ENCODE results near the gene ATG4D.

Gene ATG4D

GRCh38 chr19:10543420-10544241, at the start of gene ATG4D:
ATG4D (plus strand) TSS chr19:10543904; CDS start chr19:10544091, 187 bp downstream.
- DNase-seq (ENCODE audit: low read depth in 2 of 2), result peak; percentile 52 to 68

DNA sequence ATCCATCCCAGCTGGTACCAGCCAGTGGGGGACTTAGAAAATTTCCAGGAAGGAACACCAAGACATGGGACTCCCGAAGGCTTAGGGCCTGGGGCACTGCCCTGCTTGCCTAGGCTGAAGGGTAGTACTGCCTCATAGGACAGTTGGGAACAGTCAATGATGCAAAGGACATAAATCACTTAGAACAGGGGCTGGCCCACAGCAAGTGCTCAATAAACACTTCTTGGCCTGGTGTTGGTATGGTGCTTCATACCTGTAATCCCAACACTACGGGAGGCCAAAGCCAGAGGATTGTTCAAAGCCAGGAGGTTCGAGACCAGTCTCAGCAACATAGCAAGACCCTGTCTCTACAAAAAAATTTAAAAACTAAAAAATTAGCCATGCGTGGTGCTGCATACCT, 46.3 kb upstream of the ATG4D start:
- DNase-seq (ENCODE audit: low read depth in 2 of 2), result no peak

DNA sequence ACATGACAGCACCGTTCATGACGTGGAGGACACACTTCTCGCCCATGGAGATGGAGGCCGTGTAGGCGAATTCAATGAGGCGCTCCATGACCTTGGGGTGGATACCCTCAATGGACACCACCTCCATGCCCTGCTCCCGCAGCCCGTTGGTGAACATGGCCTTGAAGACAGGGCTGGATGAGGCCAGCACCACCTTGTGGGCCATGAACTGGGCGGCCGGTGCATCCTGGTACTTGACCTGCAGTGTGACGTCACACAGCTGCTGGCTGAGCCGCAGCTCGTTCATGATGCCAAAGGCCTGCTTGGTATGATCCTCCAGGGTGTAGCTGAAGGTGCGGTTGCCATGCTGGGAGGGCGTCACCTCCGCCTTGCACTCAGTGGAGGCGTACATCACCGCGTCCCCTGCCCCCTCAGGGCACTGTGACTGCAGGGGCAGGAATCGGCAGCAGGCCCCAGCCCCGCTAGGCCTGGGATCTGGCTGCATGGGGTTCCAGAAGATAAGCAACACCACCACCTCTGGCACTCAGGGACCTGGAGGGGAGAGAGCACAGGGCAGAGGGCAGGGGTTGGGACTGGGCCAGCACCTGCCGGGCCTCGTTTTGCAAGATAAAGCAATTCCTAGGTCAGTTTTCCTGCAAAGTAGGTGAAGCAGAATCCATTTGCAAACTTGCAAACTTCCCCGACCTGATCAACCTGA, 44.0 kb upstream of the ATG4D start:
- no peak for DNase-seq (ENCODE audit: low read depth in 2 of 2)

DNA sequence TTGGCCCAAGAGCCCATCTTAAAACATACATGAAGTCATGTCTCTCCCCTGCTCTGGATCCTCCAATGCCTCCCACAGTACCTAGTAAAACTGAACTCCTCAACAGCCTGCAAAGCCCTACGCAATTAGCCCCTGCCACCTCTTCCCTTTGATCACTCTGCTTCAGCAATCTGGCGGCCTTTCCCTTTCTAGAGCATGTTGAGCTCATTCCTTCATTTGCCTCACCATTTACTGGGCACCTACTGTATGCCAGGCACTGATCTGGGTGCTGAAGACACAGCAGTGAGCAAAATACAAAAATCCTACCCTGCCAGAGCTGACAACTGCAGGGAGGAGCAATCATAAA, 43.5 kb upstream of the ATG4D start:
- no peak for DNase-seq (ENCODE audit: low read depth in 2 of 2)

DNA sequence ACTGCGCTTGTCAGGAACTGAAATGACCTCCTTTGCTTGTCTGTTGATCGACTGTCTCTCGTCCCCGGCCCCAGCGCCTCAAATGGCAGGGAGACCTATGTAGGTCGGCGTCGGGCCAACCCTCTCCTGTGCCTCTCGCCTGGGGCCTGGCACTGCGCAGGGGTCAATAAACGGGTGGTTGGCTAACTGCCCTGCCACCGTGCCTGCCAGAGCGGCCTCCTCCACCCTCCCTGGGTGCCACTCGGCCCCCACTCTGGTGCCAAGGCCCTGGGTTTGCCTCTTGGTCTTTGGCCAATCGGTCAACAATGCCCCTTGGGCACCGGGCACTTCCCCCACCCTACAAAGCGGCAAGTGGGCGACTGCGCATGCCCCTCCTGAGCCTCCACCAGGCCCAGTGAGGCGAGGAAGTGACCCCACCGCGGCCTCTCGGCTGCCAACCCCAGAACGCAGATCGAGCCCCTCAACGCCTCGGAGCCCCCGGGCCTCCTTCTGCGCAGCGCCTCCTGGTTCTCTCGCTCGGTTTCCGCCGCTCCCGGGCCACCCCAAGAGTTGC, 41.7 kb upstream of the ATG4D start:
- no peak for DNase-seq (ENCODE audit: low read depth in 2 of 2)

DNA sequence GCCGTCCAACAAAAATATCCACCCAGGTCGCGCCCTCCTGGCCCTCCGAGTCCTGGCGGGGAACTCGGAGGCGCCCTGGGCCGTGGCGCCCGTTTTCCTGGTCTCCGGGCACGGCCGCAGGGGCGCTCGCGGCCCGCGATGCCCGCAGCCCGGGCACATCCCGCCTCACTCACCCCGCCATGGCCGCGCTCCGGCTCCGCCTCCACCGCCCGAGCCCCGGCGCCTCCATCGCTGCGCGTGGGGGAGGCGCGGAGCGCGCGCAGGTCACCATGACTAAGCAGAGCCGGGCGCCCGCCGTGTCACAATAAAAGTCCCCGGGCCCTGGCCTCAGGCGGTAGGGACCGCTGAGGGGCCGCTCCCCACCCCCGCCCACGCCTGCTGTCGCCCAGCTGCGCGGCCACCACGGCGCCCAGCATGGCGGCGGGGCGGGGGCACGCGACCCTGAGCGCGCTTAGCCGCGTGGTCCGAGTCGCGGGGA, 41.1 kb upstream of the ATG4D start:
- peak; percentile 85 to 88 for DNase-seq (ENCODE audit: low read depth in 2 of 2)

- DNase-seq (ENCODE audit: low read depth in 2 of 2), result no peak
Observed at GRCh38 chr19:10503002-10503789, 40.5 kb upstream of the ATG4D start, which contains the start of gene KEAP1. KEAP1 (minus strand) TSS chr19:10503356; CDS start chr19:10500033, 3,323 bp downstream.

DNA sequence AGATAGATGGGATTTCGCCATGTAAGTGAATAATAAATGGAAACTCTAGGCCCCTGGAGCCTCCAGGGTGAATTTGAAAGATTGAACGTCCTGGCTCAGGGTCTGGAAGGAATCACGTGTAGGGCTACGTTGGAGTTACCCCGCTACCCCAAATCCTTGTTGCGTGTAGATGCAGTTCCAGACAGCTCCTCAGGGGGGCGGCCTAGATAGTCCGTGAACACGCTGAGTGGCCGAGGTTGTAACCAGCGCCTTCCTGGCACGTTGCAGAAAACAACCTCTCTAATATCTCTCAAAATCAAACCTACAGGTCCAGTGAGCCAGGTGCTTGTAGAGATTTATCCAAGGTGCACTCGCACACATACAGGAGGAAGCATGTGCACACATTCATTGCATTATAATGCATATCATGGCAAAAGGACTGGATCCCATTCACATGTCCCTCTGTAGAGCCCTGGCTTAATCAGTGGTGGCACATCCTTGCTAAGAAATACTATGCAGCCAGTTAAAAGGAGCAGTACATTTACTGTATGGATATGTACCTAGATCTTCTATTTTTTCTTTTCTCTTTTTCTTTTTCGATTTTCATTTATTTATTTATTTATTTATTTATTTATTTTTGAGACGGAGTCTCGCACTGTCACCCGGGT, 38.0 kb upstream of the ATG4D start:
- peak; percentile 71 to 82 for DNase-seq (ENCODE audit: low read depth in 2 of 2)

DNA sequence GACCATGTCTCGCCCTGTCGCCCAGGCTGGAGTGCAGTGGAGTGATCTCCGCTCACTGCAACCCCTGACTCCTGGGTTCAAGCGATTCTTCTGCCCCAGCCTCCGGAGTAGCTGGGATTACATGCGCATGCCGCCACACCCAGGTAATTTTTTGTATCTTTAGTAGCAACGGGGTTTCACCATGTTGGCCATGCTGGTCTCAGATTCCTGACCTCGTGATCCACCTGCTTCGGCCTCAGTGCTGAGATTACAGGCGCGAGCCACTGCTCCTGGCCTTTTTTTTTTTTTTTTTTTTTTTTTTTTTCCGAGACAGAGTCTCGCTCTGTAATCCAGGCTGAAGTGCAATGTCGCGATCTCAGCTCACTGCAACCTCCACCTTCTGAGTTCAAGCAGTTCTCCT, 35.7 kb upstream of the ATG4D start:
- no peak for DNase-seq (ENCODE audit: low read depth in 2 of 2)

DNA sequence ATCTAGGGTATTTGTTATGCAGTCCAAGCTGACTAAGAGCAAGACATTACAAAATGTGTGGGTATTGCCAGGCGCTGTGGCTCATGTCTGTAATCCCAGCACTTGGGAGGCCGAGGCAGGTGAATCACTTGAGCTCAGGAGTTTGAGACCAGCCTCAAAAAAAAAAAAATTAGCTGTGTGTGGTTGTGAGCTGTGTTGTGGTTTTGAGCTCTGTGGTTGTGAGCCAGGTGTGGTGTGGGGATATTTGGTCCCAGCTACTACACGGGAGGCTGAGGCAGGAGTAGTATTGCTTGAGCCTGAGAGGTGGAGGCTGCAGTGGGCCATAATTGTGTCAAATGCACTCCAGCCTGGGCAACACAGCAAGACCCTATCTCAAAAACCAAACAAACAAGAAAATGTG, 35.0 kb upstream of the ATG4D start:
- DNase-seq (ENCODE audit: low read depth in 2 of 2), result peak in 1 of 2 donors; percentile 47

DNA sequence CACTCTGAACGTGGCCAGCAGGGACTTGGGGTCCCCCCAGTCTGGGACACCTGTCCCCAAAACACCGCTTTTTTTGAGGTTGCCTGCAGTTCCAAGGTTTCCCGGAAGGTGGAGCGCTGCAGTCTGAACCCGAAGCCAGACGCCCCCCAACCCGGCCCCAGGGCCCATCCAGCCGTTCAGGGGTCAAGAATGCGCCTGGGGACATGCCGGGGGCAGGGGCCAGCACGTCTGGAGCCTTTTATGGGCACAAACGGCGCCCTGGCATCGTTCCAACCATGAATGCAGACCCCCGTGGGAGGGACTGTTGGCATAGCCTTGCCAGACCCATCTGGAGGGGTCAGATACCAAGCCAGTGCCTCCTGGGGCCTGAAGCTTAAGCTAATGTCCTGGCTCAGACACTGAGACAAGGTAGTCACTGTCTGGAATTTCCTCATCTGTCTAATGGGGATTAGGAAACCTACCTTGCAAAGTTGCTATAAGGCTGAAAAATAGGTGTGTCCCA, 33.4 kb upstream of the ATG4D start:
- peak in 1 of 2 donors; percentile 58 for DNase-seq (ENCODE audit: low read depth in 2 of 2)

DNA sequence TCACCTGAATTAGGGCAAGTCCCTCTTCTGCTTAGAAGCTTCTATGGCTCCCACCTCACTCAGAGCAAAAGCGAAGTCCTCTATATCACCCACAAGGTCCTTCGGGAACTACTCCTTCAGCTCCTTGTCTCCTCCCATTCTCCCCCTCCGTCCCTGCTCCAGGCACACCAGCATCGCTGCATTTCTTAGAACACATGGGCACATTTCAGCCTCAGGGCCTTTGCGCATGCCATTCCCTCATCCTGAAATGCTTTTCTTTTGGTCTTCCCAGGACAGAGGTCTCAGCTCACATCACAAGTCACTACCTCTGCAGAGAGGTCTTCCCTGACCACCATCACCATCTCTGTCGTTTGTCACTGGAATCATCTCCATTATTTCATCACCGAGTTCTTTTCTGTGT, 30.5 kb upstream of the ATG4D start:
- DNase-seq (ENCODE audit: low read depth in 2 of 2), result no peak

DNA sequence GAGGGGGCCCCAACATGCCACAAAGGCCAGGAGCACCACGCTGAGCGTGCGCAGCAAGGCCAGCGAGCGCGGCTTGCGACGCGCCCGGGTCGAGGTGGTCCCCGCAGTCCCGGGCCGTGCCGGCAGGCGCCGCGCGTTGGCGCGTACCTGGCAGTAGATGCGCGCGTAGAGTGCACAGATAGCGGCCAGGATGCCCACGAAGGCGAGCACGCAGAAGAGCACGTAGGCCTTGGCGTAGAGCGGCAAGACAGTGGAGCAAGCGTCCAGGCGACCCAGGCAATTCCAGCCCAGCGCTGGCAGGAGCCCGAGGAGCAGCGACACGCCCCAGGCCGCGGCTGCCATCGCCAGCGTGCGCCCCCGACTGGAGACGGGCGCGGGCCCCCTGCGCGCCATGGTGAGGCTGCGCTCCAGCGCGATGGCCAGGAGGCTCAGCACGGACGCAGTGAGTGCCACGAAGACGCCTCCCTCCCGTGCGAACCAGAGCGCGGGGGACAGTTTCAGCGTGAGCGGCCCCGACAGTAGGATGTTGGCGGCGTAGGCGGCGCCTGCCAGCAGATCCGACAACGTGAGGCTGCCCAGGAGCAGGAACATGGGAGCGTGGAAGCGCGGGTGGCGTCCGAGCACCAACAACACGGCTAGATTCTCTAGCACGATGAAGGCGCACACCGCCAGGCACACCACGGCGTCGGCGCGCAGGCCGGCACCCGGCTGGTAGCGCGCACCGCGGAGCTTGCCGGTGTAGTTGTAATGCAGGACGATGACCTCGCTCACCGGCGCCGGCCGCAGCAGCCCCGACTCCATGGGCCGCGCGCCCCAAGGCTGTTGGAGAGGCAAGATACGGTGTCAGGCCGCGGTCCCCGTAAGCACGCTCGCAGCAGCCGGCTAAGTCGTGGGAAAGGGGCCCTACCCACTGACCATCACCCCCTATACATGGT, 29.2 kb upstream of the ATG4D start:
- no peak for DNase-seq (ENCODE audit: low read depth in 2 of 2)

DNA sequence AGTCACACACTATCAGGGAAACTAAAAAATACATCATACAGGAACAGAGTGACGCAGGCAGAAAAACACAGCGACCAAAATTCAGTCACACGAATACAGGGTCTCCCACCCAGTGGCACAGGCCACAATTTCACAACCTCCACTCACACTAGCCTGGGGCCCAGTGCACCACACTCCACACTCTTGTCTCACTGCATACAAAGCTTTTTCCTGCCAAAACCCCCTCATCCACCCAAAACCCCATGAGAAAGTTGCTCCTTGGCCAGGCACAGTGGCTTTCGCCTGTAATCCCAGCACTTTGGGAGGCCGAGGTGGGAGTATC, 27.7 kb upstream of the ATG4D start:
- DNase-seq (ENCODE audit: low read depth in 2 of 2), result no peak

- DNase-seq (ENCODE audit: low read depth in 2 of 2), result no peak
Observed at GRCh38 chr19:10516671-10517286, 26.9 kb upstream of the ATG4D start.

GRCh38 chr19:10517361-10517759, 26.3 kb upstream of the ATG4D start, which contains the start of gene S1PR5:
S1PR5 (minus strand) TSS chr19:10517447; CDS start chr19:10515011, 2,436 bp downstream.
- no peak for DNase-seq (ENCODE audit: low read depth in 2 of 2)

DNA sequence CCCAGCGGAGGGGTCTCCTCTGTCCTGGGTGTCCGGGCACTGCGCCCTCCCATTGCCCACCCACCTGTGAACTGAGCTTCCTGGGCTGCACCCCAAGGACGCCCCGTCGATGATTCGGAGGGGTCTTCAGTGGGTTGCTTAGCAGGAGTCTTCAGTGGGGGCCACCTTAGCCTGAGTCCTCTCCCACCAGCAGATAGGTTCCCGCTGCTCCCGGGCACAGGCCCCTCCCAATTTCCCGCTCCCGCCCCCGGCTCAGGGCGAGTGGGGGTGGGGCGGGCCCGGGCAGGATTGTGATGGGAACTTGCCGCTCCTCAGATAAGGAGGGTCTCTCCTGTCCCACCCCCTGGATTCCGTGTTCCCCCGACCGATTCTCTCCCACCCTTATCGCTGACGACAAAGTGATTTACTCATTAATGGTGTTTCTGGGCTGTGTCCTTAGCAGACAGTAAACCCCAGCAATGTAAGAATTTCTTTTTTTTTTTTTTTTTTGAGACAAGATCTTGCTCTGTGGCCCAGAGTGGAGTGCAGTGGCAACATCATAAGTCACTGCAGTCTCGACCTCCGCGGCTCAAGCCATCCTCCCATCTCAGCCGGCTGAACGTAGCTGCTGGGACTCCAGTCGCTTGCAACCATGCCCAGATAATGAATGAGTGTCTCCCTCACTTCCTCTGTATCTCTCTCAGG, 25.8 kb upstream of the ATG4D start:
- no peak for DNase-seq (ENCODE audit: low read depth in 2 of 2)

- no peak for DNase-seq (ENCODE audit: low read depth in 2 of 2)
Observed at GRCh38 chr19:10518444-10519361, 25.0 kb upstream of the ATG4D start.

All from stimulated activated CD4-positive, alpha-beta T cell treated with anti-CD3 and anti-CD28 coated beads, Interleukin-15, amount 100 ng/mL, for 48 hours (primary cell).